Mesodermal cell (in vitro differentiated cells): ENCODE measurements around the gene NIPAL3.

ENCODE experiments used
- H3K27ac ChIP-seq: 2 replicates; pipeline ENCODE4 v1.7.0; 2013; ENCODE audit warnings: mild to moderate bottlenecking, low read depth, low read length, moderate library complexity; ENCODE audit not compliant: severe bottlenecking
- H3K36me3 ChIP-seq: 2 replicates; pipeline ENCODE4 v1.7.1; 2013; ENCODE audit warnings: mild to moderate bottlenecking, low read length, moderate library complexity; ENCODE audit not compliant: control insufficient read depth, insufficient read depth
- H3K4me1 ChIP-seq: one replicate; pipeline ENCODE4 v1.7.1; 2013; ENCODE audit warnings: mild to moderate bottlenecking, low read length; ENCODE audit not compliant: insufficient read depth, control insufficient read depth, poor library complexity, severe bottlenecking
- H3K4me3 ChIP-seq: 2 replicates; pipeline ENCODE4 v1.7.0; 2013; ENCODE audit warnings: low read length, control low read depth, mild to moderate bottlenecking; ENCODE audit not compliant: insufficient read depth, poor library complexity, severe bottlenecking; ENCODE audit errors: extremely low read depth
- H3K9me3 ChIP-seq: 2 replicates; pipeline ENCODE4 v1.7.1; 2013; ENCODE audit warnings: mild to moderate bottlenecking, low read length, moderate library complexity; ENCODE audit not compliant: control insufficient read depth
- WGBS, 2 experiments: methylation state at CpG; one replicate each; pipeline ENCODE4 v1.1.5; 2013; ENCODE audit warnings: missing lambda C conversion rate in 2 of 2; ENCODE audit not compliant: insufficient coverage in 2 of 2; 5-methylcytosine and 5-hydroxymethylcytosine counted together

The NIPAL3 gene

DNA sequence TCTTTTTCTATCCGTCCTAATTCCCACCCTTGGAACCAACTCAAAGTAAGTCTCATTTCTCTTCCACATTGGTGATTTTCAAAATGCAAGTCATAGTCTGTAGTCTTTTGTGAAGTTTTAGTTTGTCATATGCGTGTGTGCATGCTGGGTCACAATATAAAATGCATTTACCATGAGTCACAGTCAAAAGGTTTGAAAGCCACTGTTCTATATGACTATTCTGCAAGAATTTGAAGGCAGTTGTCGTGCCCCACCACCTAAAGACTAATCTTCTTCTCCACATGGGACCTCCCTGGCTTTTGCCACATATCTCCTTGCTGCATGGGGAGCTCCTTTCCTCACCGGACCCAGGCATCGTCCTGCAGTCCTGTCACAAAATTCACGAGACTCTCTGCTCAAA is 3.6 kb upstream of the NIPAL3 start:
- peaks cover 5% of the 10 kb centered on the region for H3K4me1 ChIP-seq
- H3K36me3 ChIP-seq = no peaks in the 10 kb centered on the region
- no peak overlapping the region for H3K4me3 ChIP-seq
- H3K9me3 ChIP-seq = no peaks in the 10 kb centered on the region
- H3K27ac ChIP-seq = no peak overlapping the region
- 90 to 98% methylated on average over 4 of the region's 6 CpGs for WGBS, 2 experiments

DNA sequence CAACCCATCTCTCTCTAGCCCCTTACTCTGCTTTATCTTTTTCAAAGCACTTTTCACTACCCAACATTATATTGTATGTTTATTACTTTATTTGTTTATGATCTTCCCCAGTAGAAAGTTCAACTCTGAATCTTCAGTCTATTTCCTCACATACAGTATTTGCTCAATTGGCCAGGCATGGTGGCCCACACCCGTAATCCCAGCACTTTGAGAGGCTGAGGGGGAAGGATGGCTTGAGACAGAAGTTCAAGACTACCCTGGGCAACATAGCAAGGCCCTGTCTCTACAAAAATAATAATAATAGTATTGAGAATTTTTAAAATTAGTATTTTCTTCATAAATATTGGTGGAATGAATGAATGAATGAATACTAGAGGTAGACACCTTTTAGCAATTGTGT is 3.2 kb upstream of the NIPAL3 start:
- Histone ChIP-seq H3K4me3 (peak overlapping the region; percentile 61), H3K4me1 (peaks cover 8% of the 10 kb centered on the region), H3K9me3 (no peaks in the 10 kb centered on the region), H3K36me3 (no peaks in the 10 kb centered on the region), H3K27ac (no peak overlapping the region)
- no CpG with 5 or more reads among the region's 1 CpG for WGBS, 2 experiments

DNA sequence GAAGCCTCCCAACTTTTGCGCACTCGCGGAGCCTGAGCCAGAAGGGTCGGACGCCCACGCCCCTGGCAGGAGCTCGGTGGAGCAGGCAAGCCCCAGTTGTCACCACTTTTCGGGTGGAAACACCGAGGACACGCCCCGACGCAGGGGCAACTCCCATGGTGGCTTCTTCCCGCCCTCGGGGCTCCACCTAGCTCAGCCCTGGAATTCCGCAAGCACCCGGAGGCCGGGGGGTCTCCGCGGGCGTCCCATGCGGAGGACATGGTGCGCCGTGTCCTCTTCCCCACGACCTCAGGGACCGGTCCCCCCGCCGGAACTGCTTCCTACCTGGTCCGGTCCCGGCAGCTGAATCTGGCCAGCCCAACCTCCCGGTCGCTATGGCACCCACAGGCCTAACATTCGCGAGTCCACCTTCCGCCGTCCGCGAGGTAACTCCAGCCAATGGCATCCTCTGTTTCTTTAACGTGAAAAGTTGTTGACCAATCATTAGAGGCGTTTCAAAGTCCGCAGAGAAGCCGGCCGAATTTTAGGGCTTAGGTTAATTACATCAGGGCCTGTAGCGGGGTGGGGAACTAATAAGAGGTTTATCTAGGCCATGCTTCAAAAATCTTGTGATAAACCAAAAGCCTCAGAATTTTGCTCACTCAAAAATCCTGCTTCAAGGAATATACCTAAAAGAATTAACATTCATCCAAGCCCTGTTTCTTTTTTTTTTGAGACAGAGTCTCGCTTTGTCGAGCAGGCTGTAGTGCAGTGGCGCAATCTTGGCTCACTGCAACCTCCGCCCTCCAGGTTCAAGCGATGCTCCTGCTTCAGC is 2.0 kb upstream of the NIPAL3 start, which contains the start of gene STPG1:
Gene STPG1, minus strand, starts transcription at position 433 of the 814 bp plus-strand sequence. CDS start 12,394 bp downstream, outside the sequence.
- Histone ChIP-seq H3K27ac (peak within 1 kb of the TSS; percentile 33), H3K4me1 (peaks cover 20% of the 10 kb centered on the region)
- WGBS, 2 experiments = 8 to 12% methylated on average over 43 to 46 of the region's 48 CpGs

DNA sequence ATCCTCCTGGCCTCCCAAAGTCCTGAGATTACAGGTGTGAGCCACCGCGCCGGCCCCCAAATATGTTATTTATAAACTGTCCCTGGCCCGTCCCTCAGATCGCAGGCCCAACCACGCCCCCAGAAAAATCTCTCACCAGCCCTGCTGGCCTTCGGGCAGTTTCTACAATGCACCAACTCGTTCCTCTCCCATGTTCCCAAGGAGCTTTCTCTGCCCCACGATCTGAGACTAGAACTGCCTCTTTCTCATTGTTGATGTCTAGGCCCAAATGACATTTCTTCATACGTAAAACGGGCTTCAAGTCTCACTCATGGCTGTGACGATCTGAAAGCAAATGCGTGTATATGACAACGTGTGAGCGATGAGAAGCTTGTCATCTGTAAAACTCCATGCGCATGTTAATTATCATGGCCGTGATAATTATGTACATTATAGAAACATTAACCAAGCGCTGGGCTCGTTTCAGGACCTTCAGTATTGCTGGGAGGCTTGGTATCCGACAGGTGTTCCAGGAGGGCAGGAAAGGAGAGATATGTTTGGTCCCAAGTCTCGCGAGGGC is 748 bp upstream of the NIPAL3 start:
- no peak overlapping the region for H3K4me3 ChIP-seq
- H3K36me3 ChIP-seq = peaks cover 3% of the 10 kb centered on the region
- no peaks in the 10 kb centered on the region for H3K9me3 ChIP-seq
- H3K4me1 ChIP-seq = peaks cover 32% of the 10 kb centered on the region
- no peak overlapping the region for H3K27ac ChIP-seq
- whole genome bisulfite sequencing, 2 experiments = 76 to 84% methylated on average over 15 to 20 of the region's 22 CpGs

More for the DNA sequence above, 2.0 kb upstream of the NIPAL3 start, which contains the start of gene STPG1:
- Histone ChIP-seq H3K9me3 (no peaks in the 10 kb centered on the region), H3K4me3 (peak within 1 kb of the TSS; percentile 61), H3K36me3 (no peaks in the 10 kb centered on the region)

DNA sequence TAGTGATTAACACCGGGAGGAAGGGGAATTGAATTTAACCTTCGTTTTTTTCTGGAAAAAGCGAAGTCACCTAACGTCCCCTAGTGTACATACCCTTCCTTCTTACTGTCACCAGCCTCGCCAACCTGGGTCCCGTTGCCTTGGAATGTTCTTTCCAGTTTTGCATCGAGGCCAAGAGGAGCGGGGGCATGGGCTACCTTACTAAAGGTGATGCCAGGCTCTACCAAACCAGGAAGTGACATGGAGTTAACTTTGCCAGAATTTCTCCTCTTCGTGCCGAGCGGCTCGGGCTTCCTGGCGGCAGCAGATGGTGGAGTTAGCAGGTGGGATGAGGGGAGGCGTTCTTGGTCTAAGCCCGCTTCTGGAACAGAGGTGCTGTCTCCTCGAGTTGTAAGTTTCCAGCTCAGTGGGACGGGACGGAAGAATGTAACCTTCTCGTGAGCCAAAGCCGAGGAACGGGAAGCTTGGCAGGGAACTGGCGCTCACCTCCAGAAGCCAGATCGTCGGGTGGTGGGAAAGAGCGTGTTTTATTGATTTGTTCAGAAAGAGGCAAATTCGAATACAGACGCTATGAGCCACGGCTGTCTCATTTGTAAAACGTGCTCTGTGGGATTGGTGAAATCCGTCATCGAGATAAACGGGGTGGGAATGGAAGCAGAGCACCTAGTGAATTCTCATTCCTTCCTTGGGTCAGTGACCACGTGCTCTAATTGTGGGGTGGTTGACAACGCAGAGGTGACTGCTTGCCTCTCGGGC is 486 bp downstream of the NIPAL3 start:
- H3K4me1 ChIP-seq = peaks cover 32% of the 10 kb centered on the region
- peaks cover 5% of the 10 kb centered on the region for H3K36me3 ChIP-seq
- peak overlapping the region; percentile 84 for H3K27ac ChIP-seq
- H3K9me3 ChIP-seq = no peaks in the 10 kb centered on the region
- H3K4me3 ChIP-seq = peak overlapping the region; percentile 46
- 30 to 36% methylated on average over 33 to 34 of the region's 35 CpGs for WGBS, 2 experiments

DNA sequence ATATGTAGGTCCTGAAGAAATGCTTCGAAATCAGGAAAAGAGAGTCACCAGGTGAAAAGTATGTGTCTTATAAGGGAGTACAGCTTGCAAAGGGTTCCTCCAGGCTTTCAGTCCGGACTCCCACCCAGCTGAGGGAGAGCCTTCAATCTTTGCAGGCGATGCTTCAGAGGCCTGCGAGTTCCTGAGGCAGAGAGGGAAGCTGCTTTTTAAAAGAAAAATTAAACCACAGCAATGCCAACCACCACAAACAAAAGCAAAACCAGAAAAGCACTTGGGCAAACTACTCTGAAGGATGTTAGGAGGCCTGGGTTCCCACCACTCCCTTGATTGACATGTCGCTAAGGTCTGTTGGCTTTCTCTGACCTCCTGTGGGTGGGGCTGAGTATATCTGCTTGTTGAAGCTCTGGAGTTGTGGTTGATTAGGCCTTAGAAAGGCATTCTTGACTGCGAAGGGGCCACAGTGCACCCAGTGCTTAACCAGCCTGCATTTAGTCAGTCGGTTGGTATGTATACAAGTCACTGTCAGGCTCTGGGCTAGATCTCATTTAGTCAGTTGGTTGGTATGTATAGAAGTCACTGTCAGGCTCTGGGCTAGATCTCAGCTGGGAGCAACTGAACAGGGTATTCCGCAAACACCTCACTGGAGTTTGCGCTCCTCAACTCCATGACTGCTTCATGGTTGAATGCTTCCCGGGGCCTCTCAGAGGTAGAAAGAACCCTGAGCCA is 1.2 kb downstream of the NIPAL3 start:
- 75 to 78% methylated on average over 8 to 9 of the region's 10 CpGs for WGBS, 2 experiments
- Histone ChIP-seq H3K27ac (peak overlapping the region; percentile 84), H3K4me3 (peak overlapping the region; percentile 46), H3K9me3 (no peaks in the 10 kb centered on the region), H3K36me3 (peaks cover 9% of the 10 kb centered on the region), H3K4me1 (peaks cover 32% of the 10 kb centered on the region)

DNA sequence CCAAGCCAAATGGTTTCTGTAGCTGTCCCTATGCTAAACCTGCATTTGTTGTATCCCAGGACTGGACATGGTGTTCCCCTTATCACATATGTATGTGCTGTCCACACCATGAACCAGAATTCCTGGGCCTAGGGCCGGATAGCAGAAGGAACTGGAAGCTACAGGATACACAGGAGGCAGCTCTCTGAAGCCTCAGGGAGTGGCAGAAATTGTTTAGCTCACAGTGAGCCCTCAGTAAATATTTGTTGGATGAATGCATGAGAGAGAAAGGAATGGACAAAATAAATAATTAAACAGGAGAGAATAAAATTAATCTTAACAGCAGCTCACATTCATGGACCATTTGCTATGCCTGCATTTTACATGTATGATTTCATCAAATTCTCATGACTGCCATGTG is 2.1 kb downstream of the NIPAL3 start:
- Histone ChIP-seq H3K36me3 (peaks cover 15% of the 10 kb centered on the region), H3K4me3 (no peak overlapping the region), H3K9me3 (no peaks in the 10 kb centered on the region), H3K4me1 (peaks cover 32% of the 10 kb centered on the region), H3K27ac (peak overlapping the region; percentile 84)
- 80 to 83% methylated on average over 1 of the region's 1 CpG for WGBS, 2 experiments

DNA sequence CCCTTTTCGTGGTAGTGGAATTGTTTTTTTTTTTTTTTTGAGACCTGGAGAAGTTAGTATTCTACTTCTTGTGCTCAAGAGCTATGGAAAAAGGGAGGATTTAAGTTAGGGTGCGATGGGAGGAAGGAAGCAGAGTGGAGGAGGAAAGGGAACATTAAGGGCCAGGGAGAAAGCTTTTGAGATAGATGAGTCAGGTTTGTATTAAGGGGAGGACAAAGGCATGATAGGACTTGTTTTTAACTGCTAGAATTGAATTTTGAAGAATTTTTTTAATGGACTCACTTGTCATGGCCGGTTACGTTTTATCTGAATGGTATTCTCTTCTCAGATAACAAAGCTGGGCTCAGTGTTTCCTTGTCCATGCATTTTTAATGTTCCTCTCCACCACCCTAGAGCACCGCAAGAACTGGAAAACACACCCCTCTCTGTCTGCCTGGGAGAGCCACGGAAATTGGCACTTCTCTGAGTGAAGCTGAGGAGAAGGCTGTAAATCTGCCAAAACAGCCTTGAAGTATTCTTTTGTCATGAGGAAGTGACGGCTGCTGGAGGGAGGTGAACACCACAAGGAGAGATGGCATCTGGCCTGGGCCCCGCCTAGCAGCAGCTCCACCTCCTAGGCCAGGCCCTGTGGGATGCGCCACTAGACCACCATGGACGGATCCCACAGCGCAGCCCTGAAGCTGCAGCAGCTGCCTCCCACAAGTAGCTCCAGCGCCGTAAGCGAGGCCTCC is 3.5 kb downstream of the NIPAL3 start:
- Histone ChIP-seq H3K9me3 (no peaks in the 10 kb centered on the region), H3K4me1 (peaks cover 32% of the 10 kb centered on the region), H3K36me3 (peaks cover 18% of the 10 kb centered on the region), H3K4me3 (no peak overlapping the region), H3K27ac (peak overlapping the region; percentile 64)
- WGBS, 2 experiments = 84 to 94% methylated on average over 9 to 11 of the region's 14 CpGs

DNA sequence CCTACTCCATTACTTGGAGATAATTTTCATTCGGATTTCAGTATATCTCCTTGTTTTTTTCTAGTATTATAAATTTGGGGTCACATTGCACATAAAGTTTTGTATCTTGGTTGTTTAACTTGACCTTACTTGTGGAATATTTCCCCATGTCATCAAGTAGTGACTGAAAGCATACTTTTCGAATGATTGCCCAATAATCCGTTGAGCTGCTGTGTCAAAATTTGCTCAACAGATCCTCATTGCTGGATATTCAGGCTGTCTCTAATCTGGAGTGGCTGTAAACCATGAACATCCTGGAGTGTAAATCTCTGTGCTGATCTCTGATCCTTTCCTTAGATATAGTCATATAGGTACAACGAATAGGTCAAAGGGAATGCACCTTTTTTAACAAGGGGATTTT is 4.9 kb downstream of the NIPAL3 start:
- 100% methylated on average over 2 of the region's 4 CpGs for WGBS, 2 experiments
- Histone ChIP-seq H3K36me3 (peaks cover 18% of the 10 kb centered on the region), H3K9me3 (no peaks in the 10 kb centered on the region), H3K4me3 (no peak overlapping the region), H3K4me1 (peaks cover 32% of the 10 kb centered on the region), H3K27ac (no peak overlapping the region)

DNA sequence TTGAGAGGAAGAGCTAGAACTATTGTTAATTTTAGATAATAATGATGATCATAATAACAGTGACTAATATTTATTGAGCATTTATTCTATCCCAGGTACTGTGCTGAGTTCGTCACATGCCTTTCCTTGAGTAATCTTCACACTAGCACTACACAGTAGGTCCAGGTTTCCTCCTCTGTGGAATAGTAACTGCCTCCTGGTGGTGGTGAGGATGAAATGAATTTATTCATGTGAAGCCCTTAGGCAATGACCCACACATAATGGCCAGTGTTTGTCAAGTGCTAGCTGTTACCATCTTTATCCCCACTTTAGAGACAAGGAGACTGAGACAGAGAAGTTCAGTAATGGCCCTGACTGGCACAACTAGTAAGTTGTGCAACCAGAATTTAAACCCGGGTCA is 5.9 kb downstream of the NIPAL3 start:
- Histone ChIP-seq H3K4me1 (peaks cover 31% of the 10 kb centered on the region), H3K36me3 (peaks cover 18% of the 10 kb centered on the region), H3K27ac (no peak overlapping the region), H3K9me3 (no peaks in the 10 kb centered on the region), H3K4me3 (no peak overlapping the region)
- WGBS, 2 experiments = 92% methylated on average over 1 of the region's 2 CpGs
